ENCODE data around the gene CPXM1.

Gene CPXM1

GRCh38 chr20:2750491-2751251, 49.8 kb downstream of the CPXM1 start:
- no peak for DNase-seq

GRCh38 chr20:2749951-2750490, 50.4 kb downstream of the CPXM1 start:
- DNase-seq, result no peak

GRCh38 chr20:2749343-2749950, 51.0 kb downstream of the CPXM1 start:
- DNase-seq, result no peak

- DNase-seq, result no peak
Observed at GRCh38 chr20:2748551-2749342, 51.7 kb downstream of the CPXM1 start.

GRCh38 chr20:2747676-2748235, 52.7 kb downstream of the CPXM1 start:
- DNase-seq, result no peak

- DNase-seq, result no peak
Observed at GRCh38 chr20:2746636-2747265, 53.7 kb downstream of the CPXM1 start.

- no peak for DNase-seq
Observed at GRCh38 chr20:2745936-2746635, 54.3 kb downstream of the CPXM1 start.

- no peak for DNase-seq
Observed at GRCh38 chr20:2745060-2745910, 55.1 kb downstream of the CPXM1 start.
